GM11168 (cell line): ENCODE results near the gene RHBDL2.
"Not testable (repeated sequence)": the region's sequence is repeated elsewhere in the genome, so short reads cannot be mapped to it uniquely, and the experiment has no call there.

Source experiments
- in situ Hi-C: fragments of 300-500 bp; cut with MboI; formaldehyde crosslinking; loops from one replicate; pipeline ENCODE4 v1.12.0; 2022; ENCODE audit warnings: low sequenced_read_pairs; ENCODE audit not compliant: unreplicated experiment

Gene RHBDL2

DNA sequence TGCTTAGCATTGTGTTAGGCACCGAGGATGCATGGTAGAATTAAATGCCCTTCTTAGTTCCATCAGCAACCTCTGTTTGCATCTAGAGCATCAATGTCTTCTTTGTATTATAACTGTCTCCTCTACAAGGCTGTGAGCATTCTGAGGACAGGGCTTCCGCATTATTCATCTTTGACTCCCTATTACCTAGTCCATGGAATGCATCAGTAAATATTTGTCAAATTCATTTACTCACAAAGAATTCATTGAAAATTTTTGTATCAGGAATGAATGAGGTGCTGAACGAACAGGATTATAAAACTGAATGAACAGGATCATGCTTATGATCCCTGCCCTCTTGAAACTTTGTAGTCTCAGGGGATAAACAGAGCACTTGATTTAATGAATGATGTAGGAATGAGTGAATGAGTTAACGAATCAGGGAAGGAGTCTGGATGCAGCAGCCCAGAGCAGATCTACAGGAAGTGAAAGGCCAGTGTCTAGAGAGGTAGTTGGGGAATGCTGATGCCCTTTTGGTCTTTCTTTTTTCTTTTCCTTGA is 2.8 kb downstream of the RHBDL2 start:
- in situ Hi-C loops, result no loop called here

DNA sequence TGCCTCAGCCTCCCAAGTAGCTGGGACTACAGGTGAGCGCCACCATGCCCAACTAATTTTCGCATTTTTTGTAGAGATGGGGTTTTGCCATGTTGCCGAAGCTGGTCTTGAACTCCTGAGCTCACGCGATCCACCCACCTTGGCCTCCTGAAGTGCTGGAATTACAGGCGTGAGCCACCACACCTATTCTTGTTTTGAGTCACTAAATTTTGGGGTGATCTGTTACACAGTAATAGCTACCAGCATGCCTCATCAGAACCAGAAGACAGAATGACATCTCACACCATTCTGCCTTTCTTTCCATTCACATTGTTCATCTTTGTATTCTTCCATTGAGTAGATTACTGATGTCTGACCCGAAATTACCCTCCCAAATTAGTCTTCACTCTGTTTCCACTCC is 9.1 kb downstream of the RHBDL2 start:
- in situ Hi-C loops, result no loop called here

DNA sequence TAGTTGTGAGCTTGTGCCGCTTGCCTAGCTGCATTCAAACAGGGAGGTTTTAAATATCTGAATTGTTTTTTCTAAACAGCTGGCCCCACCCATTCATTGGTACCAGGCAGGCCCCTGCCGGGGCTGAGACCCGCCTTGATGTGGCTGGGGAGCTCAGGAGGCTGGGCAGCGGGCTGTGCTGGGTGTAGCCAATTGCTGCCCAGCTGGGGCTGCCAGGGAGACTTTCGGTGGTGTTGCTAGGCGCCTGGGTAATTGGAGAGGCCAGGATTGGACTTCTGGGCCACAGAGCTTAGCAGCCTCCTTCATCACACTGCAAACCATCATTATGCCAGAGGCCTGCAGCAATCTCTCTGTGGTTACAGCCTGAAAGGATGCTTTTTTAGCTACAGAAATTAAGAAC is 12.2 kb downstream of the RHBDL2 start:
- in situ Hi-C loops, result no loop called here

DNA sequence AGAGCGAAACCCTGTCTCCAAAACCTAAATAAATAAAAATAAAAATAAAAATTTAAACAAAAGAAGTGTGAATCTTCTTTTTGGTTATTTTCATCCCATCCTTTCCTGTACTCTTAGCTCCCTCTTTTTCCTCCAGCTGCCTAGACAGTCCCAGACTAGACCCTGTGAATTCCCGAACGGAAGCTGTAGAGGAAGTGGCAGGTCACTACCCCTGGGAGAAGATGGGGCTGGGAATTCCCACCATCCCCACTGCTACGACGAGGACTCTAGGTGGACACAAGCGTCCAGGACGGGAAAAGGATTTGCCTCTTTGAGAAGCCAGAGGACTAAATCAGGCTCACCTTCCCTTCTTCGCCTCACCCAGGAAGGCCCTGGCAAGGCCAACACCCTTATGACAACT is 12.6 kb downstream of the RHBDL2 start:
- in situ Hi-C loops, result no loop called here

DNA sequence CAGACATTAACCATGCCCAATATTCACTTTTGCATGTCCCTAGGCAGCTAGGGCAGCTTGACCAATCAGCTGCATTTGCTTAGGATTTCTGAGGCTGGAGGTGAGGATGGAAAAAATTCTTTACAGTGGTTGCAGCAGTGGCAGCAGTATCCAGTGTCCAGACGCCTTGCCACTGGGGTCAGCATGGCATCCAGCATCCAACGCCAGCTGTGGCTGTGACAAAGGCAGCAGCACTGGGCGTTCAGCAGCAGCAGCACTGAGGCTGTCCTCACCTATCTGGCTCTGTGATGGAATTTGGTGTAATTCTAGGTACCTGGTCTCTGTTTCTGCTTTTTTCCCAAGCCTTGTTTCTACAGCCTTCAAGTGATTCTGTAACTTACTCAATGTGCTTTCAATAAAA is 15.5 kb downstream of the RHBDL2 start:
- in situ Hi-C loops, result no loop called here

DNA sequence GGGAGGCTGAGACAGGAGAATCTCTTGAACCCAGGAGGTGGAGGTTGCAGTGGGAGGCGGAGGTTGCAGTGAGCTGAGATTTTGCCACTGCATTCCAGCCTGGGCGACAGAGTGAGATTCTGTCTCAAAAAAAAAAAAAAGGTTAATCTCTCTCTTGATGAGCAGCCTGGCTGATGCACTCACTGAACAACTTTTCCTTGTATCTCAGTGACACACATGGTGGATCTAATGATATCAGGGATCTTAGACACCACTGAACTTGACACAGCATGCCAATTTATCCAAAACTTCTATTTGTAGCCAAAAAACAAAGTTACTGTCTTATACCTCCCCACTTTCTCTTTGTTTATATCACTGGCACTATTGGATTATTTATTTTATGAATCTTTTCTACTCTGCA is 16.2 kb downstream of the RHBDL2 start:
- in situ Hi-C loops, result no loop called here

DNA sequence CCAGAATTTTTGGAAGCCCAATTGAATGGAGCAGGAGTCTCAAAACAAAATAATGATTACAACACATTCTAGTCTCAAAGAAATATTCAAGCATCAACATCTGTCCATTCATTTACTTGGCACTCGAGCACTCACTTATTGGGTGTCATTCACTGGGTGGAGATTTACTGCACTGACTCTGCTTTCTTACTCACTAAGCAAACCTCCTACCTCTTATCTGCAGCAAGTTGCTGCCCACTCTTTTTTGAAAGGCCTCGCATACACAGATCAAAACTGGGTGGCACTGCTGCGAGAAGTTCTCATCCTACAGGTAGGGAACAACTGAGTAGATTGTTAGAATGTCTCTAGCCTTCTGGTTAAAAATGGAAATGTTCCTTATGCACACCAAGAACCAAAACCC is 18.0 kb downstream of the RHBDL2 start:
- in situ Hi-C loops, result no loop called here

DNA sequence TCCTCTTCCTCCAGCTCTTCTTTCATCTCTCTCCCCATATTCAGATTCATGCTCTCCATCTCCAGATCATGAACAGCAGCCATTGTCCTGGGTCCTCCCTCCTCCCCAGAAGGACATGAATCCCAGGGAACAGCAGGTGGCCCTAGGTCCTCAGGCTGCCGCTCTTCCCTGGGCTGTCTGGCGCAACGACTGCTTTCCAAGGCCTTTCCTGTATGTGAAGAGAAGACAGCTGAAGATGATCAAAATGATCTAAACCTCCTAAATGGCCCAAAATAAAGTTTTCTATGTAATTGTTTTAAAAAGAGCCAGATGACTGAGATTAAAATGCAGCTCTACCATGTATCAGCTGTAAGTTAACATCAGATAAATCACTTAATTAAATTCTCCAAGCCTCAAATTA is 22.5 kb downstream of the RHBDL2 start:
- in situ Hi-C loops, result no loop called here

DNA sequence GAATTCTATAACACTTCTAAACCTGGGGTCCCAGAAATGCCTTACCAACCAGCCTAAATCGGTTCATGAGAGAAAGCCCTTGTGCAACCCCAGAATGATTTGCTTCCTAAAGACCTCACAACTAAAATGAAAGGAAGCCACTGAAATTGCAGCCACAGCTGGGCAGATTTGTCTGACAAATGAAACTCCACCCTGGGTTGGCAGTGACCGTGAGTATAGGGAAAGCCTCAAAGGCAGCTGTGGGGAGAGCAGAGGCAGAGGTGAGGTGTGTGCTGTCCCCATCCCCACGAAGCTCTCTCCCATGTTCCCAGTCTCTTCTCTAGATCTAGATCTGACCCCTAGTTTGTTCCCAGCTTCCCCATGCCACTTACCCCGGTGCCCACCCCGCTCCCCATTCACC is 23.1 kb downstream of the RHBDL2 start:
- in situ Hi-C loops, result no loop called here

DNA sequence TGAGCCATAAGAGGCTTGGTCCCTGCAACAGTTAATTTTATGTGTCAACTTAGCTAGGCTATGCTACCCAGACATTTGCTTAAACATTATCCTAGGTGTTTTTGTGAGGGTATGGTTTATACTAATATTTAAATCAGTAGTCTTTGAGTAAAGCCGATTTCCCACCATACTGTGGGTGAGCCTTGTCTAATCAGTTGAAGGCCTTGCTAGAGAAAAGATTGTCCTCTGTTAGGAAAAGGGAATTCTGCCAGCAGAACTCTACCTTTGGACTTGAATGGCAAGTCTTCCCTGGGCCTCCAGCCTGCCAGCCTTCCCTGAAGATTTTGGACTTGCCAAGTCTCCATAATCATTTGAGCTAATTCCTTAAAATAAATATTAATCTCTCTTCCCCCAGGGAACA is 23.9 kb downstream of the RHBDL2 start:
- in situ Hi-C loops, result no loop called here

DNA sequence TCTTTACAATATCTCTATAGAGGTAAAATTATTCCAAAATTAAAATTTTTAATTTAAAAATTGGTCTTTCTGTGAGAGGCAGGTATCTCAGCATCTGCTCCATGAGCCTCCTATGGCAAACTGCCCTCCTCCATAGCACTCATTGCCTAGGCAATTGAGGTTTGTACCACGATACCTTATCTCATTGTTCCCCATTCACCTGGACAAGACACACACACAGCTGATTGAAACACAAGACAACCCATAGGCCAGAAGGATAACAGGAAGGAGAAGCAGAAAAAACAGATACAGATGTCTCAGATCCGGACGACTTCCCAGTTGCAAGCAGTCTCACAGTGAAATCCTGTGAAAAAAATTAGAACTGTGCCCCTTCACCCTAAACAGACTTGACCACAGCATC is 24.3 kb downstream of the RHBDL2 start:
- in situ Hi-C loops, result no loop called here

DNA sequence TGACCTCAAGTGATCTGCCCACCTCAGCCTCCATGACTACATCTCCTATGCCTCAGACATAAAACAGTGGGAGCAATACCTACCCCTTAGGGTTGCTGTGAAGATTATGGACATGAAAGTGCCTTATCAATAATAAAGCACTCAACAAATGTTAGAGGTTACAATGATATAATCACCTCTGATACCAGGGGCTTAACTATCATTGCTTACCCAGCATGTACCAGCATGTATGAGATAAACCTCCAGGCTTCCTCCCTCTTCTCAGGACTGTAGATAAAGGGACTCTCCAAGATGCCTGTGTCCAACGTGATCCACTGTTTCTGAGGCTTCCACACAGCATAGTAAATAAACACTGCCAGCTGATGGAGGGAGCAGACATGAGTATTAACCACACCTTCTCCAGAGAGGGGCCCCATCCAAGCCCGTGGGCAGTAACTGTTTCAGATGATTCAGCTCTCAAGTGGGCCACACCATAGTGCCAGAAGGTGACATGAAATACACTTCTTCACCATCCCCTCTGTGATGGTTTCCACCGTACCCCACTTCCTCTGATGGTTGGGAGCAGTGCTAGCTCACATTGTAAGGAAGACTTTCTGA is 26.2 kb downstream of the RHBDL2 start:
- in situ Hi-C loops, result no loop called here

DNA sequence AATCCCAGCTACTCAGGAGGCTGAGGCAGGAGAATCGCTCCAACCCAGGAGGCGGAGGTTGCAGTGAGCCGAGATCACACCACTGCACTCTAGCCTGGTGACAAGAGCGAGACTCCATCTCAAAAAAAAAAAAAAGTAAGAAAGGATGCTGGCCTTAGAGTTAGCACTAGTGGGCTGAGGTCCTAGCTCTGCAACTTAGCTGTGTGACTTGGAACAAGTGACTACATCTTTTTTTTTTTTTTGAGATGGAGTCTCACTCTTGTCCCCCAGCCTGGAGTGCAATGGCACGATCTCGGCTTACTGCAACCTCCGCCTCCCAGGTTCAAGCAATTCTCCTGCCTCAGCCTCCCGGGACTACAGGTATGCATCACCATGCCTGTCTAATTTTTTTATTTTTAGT is 26.7 kb downstream of the RHBDL2 start:
- in situ Hi-C loops, result not testable (repeated sequence)

DNA sequence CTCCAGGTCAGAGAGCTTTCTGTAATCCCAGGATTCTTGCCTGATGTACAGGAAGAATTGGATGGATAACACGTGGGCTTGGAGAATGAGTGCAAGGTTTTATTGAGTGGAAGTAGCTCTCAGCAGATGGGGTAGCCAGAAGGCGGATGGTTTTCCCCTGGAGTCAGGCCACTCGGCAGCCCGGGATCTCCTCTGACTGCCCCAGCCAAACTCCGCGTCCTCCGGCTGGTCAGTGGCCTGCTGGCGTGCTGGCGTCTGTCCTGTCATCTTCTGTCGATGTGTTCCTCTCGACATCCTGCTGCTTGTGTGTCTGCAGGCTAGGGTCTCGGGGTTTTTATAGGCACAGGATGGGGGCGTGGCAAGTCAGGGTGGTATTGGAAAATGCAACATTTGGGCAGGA is 32.8 kb downstream of the RHBDL2 start:
- in situ Hi-C loops, result no loop called here

DNA sequence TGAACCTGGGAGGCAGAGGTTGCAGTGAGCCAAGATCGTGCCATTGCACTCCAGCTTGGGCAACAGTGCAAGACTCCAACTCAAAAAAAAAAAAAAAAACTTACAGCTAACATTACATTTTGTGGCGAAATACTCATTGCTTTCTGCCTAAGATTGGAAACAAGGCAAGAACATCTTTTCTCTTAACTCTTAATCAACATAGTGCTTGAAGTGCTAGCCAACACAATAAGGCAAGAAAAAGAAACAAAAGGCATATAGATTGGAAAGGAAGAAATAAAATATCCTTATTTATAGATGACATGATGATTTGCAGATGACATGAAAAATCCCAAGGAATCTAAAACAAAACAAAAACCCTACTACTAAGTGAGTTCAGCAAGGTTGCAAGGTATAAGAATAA is 35.6 kb downstream of the RHBDL2 start:
- in situ Hi-C loops, result no loop called here

DNA sequence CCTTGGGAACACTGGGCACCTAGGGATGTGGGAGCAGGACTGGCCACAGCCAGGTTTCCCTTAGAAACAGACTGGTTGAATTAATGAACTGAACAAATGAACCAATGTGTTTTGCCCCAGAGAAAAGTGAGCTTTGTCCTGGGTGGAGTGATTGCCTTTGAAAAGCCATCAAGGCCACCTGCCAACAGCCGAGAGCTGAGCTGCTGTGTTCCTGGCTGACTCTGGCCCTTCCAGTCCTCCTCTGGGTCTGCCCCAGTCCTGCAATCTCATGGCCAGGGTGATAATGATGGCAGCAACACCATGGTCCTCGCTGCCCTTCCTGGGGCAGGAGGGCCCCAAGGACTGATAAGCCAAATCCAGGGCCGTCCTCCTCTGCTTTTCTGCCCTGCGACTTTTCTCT is 42.1 kb downstream of the RHBDL2 start:
- in situ Hi-C loops, result no loop called here

DNA sequence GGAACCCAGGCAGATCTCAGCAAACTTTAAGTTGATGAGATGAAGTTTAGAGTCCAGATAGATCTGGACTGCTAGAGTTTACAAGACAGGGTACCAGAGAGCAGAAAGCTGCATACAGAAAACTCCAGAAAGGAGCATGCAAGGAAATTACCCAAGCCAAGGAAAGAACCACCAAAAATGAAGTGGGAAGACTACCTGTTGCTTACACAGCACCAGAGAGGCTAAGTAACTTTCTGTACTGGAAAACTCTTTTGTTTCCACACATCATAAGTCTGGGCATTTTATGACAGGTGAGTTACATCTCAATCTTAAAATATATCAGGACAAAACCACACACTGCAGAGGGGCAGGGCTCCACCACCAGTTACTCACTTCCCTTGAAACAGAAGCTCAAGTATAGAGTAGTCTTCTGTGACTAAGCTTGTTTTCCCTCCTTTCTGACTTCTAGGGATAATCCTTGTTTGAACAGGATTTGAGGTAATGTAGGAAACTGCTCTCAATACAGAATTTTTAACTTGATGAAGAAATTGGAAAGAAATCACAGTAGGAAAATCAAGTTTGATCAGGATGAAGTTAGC is 42.9 kb downstream of the RHBDL2 start:
- in situ Hi-C loops, result no loop called here

DNA sequence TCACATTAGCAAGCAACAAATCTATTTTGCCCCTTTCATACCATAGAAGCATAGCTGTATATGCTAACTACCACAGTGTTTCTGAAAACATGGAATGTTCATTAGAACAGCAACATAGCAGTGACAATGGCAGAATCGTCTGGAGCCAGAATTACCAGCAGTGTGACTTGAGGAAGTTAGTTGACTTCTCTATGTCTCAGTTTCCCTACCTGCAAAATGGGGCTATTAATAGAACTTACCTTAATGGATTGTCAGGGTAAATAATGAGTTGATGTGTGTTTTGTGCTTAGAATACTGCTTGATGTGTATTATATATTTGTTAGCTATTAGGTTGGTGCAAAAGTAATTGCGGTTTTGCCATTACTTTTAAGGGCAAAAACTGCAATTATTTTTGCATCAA is 45.5 kb downstream of the RHBDL2 start:
- in situ Hi-C loops, result no loop called here

DNA sequence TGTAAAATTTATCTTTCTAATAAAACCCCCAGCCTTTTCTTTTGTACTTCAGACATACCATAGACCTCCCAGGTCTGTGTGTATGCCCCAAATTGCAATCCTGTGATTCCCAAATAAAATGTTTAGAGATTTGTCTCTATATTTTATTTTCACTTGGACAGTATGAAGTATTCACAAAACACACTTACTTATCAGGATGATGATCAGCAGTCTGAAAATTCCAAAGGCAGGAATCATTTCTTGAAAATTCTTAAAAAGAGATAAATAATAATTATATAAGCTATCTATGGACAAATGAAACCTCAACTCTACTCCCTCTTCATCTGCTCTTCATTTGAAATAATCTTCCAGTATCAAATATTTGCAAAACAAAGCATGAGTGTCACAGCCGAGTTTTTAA is 48.7 kb downstream of the RHBDL2 start:
- in situ Hi-C loops, result no loop called here

DNA sequence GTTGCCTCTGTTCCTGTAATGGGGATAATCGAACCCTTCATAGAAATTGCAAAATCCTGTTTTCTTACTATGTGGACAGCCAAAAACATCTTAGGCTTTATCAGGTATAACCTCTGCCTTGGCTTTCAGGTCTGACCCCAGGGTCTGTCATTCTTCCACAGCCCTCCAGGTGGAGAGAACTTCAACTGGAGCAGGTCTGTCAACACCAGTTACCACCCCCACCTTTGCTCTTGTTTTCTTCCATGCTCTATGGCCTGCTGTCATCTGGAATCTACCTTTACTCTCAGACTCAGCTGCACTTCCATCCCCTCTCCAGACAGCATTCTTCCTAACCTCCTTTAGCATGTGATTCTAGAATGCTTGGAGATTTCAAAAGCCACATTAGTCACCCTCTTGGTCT is 49.9 kb downstream of the RHBDL2 start:
- in situ Hi-C loops, result no loop called here

DNA sequence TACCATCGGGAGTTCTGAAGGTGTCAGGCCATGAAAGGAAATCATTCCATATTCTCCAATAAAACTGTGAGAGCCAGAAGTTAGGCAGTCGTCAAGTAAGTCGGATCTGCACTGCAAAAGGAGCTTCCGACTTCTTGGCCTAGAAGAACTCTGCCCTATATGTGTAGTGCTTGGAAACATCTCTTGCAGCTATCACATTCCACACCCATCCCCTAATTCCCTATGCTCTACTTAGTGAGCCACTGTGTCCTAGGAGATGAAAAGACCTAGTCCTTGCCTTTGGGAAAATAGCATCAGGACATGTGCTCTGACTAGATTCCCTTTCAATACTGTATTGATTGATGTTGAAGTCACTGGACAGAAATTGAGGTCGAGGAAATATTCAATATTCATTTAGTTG is 52.0 kb downstream of the RHBDL2 start:
- in situ Hi-C loops, result no loop called here
